ENCODE measurements around the gene SCAMP2.

DNA sequence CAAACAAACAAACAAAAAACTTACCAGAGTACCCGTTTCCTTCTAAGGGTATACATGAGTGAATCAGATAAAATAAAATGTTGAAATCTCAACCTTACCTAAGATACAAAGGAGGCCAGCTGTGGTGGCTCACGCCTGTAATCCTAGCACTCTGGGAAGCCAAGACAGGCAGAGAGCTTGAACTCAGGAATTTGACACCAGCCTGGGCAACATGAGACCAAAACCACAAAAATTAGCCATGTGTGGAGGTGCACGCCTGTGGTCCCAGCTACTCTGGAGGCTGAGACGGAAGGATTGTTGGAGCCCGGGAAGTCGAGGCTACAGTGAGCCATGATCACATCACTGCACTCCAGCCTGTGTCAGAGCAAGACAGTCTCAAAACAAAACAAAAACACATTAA, 44.5 kb upstream of the SCAMP2 start:
- TF ChIP-seq, protein P1, sequence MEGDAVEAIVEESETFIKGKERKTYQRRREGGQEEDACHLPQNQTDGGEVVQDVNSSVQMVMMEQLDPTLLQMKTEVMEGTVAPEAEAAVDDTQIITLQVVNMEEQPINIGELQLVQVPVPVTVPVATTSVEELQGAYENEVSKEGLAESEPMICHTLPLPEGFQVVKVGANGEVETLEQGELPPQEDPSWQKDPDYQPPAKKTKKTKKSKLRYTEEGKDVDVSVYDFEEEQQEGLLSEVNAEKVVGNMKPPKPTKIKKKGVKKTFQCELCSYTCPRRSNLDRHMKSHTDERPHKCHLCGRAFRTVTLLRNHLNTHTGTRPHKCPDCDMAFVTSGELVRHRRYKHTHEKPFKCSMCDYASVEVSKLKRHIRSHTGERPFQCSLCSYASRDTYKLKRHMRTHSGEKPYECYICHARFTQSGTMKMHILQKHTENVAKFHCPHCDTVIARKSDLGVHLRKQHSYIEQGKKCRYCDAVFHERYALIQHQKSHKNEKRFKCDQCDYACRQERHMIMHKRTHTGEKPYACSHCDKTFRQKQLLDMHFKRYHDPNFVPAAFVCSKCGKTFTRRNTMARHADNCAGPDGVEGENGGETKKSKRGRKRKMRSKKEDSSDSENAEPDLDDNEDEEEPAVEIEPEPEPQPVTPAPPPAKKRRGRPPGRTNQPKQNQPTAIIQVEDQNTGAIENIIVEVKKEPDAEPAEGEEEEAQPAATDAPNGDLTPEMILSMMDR (IDR thresholded peaks at IDR 0.05; ENCODE audit: low read length): no peak
- TF ChIP-seq EZH2 (optimal IDR thresholded peaks at IDR 0.05; ENCODE audit: low read depth, low read length) (no peak), EZH2phosphoT487 (IDR thresholded peaks at IDR 0.05; ENCODE audit: low read length) (no peak)

All from MM.1S (cell line).